ENCODE results near the gene RAPGEF3.

DNA sequence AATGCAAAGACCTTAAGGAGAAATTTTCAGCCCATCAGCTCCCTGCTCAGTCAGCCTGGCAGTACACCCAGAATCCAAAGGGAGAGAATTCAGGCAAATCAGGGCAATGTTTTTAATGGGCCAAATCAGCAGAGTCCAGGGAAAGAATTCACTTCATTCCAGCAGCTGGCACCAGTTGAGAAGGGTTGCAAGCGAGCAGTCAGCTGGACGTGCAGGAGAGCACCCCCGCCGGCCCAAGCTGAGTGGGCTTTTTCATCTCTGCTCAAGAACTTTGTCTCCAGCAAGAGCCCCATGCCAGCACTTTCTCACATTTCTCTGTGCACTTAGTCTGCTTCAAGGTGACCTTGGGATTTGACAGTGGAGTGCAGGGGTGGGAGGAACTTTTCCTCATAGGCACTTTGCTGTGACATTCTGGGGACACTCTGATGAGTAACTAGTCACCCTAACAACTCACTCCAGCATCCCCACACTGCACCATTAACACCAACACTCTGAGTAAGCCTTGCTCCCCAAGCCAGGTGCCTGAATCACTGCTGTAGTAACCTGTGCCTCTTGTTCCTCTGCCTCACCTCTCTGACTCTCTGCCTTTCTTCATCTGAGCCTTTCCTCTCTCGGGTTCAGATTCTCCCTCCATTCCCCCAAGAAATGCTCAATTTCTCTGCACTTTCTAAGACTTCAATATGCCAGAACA lies 35.6 kb downstream of the RAPGEF3 start:
- TF ChIP-seq POLR2AphosphoS5 (IDR thresholded peaks at IDR 0.05; ENCODE audit: borderline replicate concordance, low read depth, low read length) (no peak), EZH2 (IDR thresholded peaks at IDR 0.05) (no peak)

All from SK-N-MC (cell line).